ENCODE results near the gene LTBP1. TPM values are rescaled to one million over a fixed set of nuclear protein-coding genes. Genes with fewer than 3 reads are reported as not detected.

The LTBP1 gene
- total RNA-seq, 1 experiment from 2014 or later: 2.2 TPM

DNA sequence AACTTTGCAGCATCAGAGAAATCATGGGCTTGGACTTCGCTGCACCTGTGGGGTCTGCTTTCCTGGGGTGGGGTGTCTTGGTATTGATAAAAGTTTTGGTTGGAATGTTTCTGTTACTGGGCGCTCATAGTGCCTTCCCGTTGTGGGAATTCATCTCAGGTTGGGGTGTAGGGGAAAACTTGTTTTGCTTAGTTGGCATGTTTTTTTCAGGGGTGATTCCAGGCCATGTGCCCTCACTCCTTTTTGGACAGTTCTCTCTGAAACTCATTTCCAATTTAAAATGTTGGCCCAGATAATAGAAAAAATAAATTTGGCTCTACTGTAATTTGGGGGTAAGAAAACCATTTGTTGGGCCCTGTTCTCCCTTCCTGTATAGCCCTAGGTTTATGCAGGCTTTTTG is 1.5 kb downstream of the LTBP1 start:
- POLR2A ChIA-PET (ENCODE audit: low non-redundant PET): no interaction called here
- peaks cover 46% of the 10 kb centered on the region for H3K27me3 ChIP-seq (replicated peaks; ENCODE audit: insufficient read depth, low read depth, low read length, poor library complexity)
- no peak overlapping the region for H3K4me3 ChIP-seq (ENCODE audit: low read depth, low read length, poor library complexity, severe bottlenecking)
- no peak for DNase-seq (ENCODE audit: low spot score)
- H3K36me3 ChIP-seq (ENCODE audit: insufficient read depth, low read length, poor library complexity, severe bottlenecking): no peaks in the 10 kb centered on the region
- no TSS peak for BruUV-seq (replicated peaks)
- intact Hi-C loops (cut with micrococcal nuclease; ENCODE audit: unreplicated experiment): loop anchor here (10.0 kb wide), 2 partner anchors 393 to 427 kb away; no protein-coding TSS in a partner anchor
- CTCF ChIA-PET: no interaction called here
- no peaks in the 10 kb centered on the region for H3K9me3 ChIP-seq (ENCODE audit: low read depth, low read length, poor library complexity, severe bottlenecking)
- H3K27ac ChIP-seq (ENCODE audit: low read depth, low read length, poor library complexity, severe bottlenecking): no peak overlapping the region
- no peak for TF ChIP-seq EZH2 (IDR thresholded peaks at IDR 0.05; ENCODE audit: borderline replicate concordance, low read depth, low read length, poor library complexity, severe bottlenecking)
- TF ChIP-seq, protein P1, sequence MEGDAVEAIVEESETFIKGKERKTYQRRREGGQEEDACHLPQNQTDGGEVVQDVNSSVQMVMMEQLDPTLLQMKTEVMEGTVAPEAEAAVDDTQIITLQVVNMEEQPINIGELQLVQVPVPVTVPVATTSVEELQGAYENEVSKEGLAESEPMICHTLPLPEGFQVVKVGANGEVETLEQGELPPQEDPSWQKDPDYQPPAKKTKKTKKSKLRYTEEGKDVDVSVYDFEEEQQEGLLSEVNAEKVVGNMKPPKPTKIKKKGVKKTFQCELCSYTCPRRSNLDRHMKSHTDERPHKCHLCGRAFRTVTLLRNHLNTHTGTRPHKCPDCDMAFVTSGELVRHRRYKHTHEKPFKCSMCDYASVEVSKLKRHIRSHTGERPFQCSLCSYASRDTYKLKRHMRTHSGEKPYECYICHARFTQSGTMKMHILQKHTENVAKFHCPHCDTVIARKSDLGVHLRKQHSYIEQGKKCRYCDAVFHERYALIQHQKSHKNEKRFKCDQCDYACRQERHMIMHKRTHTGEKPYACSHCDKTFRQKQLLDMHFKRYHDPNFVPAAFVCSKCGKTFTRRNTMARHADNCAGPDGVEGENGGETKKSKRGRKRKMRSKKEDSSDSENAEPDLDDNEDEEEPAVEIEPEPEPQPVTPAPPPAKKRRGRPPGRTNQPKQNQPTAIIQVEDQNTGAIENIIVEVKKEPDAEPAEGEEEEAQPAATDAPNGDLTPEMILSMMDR (conservative IDR thresholded peaks at IDR 0.05; ENCODE audit: low read depth, low read length): no peak
- no peaks in the 10 kb centered on the region for H3K4me1 ChIP-seq (ENCODE audit: insufficient read depth, low read length, poor library complexity, severe bottlenecking)

DNA sequence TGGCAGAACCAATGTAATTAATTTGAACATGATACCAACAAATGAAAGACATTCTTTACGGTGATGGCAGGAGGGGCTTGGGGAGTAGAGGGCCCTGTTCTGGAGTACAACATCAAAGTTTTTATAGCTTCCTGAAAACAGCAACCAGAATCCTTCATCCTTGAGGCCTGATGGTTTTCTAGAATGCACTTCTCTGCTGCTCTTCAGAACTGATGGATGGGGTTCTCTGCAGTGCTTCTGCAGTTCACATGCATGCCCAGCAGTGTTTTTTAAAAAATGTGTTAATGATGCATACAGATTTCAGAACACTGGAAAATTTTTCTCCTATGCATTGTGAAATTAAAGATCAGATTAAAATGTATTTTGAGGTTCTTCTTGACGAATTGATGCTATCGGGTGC is 2.5 kb downstream of the LTBP1 start:
- intact Hi-C loops (cut with micrococcal nuclease; ENCODE audit: unreplicated experiment): loop anchor here (10.0 kb wide), 2 partner anchors 394 to 426 kb away; no protein-coding TSS in a partner anchor
- POLR2A ChIA-PET (ENCODE audit: low non-redundant PET): no interaction called here
- BruUV-seq (replicated peaks): no TSS peak

DNA sequence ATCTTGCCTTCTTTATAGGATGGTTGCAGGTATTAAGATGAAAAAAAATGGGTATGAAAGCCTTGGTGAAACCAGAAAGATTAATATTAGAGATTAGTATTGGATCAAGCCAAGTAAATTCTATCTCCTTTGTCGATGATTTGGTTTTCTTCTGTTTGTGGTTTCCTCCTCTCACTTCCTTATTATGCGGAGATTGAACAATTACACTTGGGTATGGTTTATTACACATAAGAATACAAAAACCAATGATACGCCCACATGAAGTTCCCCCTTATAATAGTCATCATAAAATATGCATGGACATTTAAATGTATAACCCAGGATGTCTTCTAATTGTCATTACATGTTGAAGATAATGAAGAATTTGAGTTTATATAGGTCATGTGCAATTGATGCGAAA is 4.9 kb downstream of the LTBP1 start:
- H3K9me3 ChIP-seq (ENCODE audit: low read depth, low read length, poor library complexity, severe bottlenecking): no peaks in the 10 kb centered on the region
- TF ChIP-seq EZH2 (IDR thresholded peaks at IDR 0.05; ENCODE audit: borderline replicate concordance, low read depth, low read length, poor library complexity, severe bottlenecking): no peak
- TF ChIP-seq, protein P1 (conservative IDR thresholded peaks at IDR 0.05; ENCODE audit: low read depth, low read length): no peak
- ChIA-PET CTCF (no interaction called here), POLR2A (ENCODE audit: low non-redundant PET) (no interaction called here)
- H3K4me1 ChIP-seq (ENCODE audit: insufficient read depth, low read length, poor library complexity, severe bottlenecking): no peaks in the 10 kb centered on the region
- intact Hi-C loops (cut with micrococcal nuclease; ENCODE audit: unreplicated experiment): no loop called here
- DNase-seq (ENCODE audit: low spot score): no peak
- no peak overlapping the region for H3K4me3 ChIP-seq (ENCODE audit: low read depth, low read length, poor library complexity, severe bottlenecking)
- H3K27ac ChIP-seq (ENCODE audit: low read depth, low read length, poor library complexity, severe bottlenecking): no peak overlapping the region
- H3K27me3 ChIP-seq (replicated peaks; ENCODE audit: insufficient read depth, low read depth, low read length, poor library complexity): peaks cover 29% of the 10 kb centered on the region
- BruUV-seq (replicated peaks): no TSS peak
- no peaks in the 10 kb centered on the region for H3K36me3 ChIP-seq (ENCODE audit: insufficient read depth, low read length, poor library complexity, severe bottlenecking)

More for the DNA sequence above, 2.5 kb downstream of the LTBP1 start:
- peaks cover 44% of the 10 kb centered on the region for H3K27me3 ChIP-seq (replicated peaks; ENCODE audit: insufficient read depth, low read depth, low read length, poor library complexity)
- no peak for DNase-seq (ENCODE audit: low spot score)
- H3K36me3 ChIP-seq (ENCODE audit: insufficient read depth, low read length, poor library complexity, severe bottlenecking): no peaks in the 10 kb centered on the region
- CTCF ChIA-PET: no interaction called here
- no peaks in the 10 kb centered on the region for H3K9me3 ChIP-seq (ENCODE audit: low read depth, low read length, poor library complexity, severe bottlenecking)
- H3K27ac ChIP-seq (ENCODE audit: low read depth, low read length, poor library complexity, severe bottlenecking): no peak overlapping the region
- no peak for TF ChIP-seq EZH2 (IDR thresholded peaks at IDR 0.05; ENCODE audit: borderline replicate concordance, low read depth, low read length, poor library complexity, severe bottlenecking)
- TF ChIP-seq, protein P1 (conservative IDR thresholded peaks at IDR 0.05; ENCODE audit: low read depth, low read length): no peak
- no peak overlapping the region for H3K4me3 ChIP-seq (ENCODE audit: low read depth, low read length, poor library complexity, severe bottlenecking)
- no peaks in the 10 kb centered on the region for H3K4me1 ChIP-seq (ENCODE audit: insufficient read depth, low read length, poor library complexity, severe bottlenecking)
